ENCODE results near the gene TMEM267. TPM values are rescaled to one million over a fixed set of nuclear protein-coding genes. Genes with fewer than 3 reads are reported as not detected.

The TMEM267 gene
- total and polyA plus RNA-seq, 2 of the 4 experiments (the other 2 are of a cell fraction) = 9.2 to 12.0 TPM

DNA sequence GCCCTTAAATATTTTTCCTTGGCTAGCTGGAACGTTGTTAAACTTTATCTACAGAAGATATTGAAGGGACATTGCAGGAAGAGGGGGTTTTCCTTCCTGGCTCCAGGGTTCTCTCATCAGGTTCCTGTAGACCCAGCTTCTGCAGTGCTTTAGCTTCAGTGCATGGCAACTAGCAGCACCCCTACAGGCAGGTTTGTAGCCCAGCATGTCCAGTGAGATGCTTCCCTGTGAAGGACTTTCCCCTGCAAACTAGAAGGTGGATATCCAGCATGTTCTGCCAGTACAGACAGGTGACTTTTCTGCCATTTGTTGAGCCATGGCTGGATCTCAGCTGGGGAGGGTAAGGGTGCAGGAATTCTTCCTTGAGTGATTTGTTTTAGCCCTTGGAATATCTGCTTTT lies 81.8 kb downstream of the TMEM267 start:
- in situ Hi-C loops (cut with MboI; ENCODE audit: low sequenced_read_pairs) (no loop called here), intact Hi-C loops (cut with micrococcal nuclease) (loop anchor here (5.0 kb wide), 1 partner anchor 1370 kb away; no protein-coding TSS in a partner anchor), dilution Hi-C loops (cut with HindIII; ENCODE audit: low sequenced_read_pairs, unreplicated experiment) (no loop called here)
- Histone ChIP-seq H4K8ac (ENCODE audit: low read depth in 2 of 2, low read length in 2 of 2) (no peak overlapping the region), H3K56ac (ENCODE audit: extremely low read depth, insufficient read depth, low read length) (no peak overlapping the region), H3K27ac (ENCODE audit: insufficient read depth, low read length) (no peak overlapping the region), H2AK5ac (ENCODE audit: low read depth, low read length) (no peak overlapping the region), H3K36me3 (ENCODE audit: control insufficient read depth, insufficient read depth, low read length) (no peaks in the 10 kb centered on the region), H2AK9ac (replicated peaks; ENCODE audit: low read depth, low read length, poor library complexity) (no peak overlapping the region), H3K9me1 (ENCODE audit: insufficient read depth, low read length) (no peaks in the 10 kb centered on the region), H4K91ac (ENCODE audit: insufficient read depth, low read depth, low read length) (no peak overlapping the region), H3K4me3 (ENCODE audit: insufficient read depth, low read depth, low read length) (no peak overlapping the region), H3K9me3 (ENCODE audit: control insufficient read depth, insufficient read depth, low read length) (no peaks in the 10 kb centered on the region), H4K5ac (ENCODE audit: low read depth, low read length) (no peak overlapping the region), H2BK20ac (ENCODE audit: low read depth, low read length) (no peak overlapping the region), H3K79me1 (ENCODE audit: low read depth in 1 of 2, low read length in 2 of 2) (no peaks in the 10 kb centered on the region), H4K20me1 (ENCODE audit: insufficient read depth, low read length) (no peaks in the 10 kb centered on the region), H3K4me1 (ENCODE audit: control insufficient read depth, insufficient read depth, low read length) (no peaks in the 10 kb centered on the region), H2BK5ac (ENCODE audit: low read depth, low read length, poor library complexity, severe bottlenecking) (no peak overlapping the region), H2AFZ (replicated peaks; ENCODE audit: low read length, poor library complexity) (no peak overlapping the region), H3K14ac (replicated peaks; ENCODE audit: low read depth, low read length) (no peak overlapping the region), H3K27me3 (ENCODE audit: control insufficient read depth, insufficient read depth, low read length) (peaks cover 8% of the 10 kb centered on the region), H3K23ac (ENCODE audit: low read depth, low read length) (no peak overlapping the region), H3K18ac (ENCODE audit: low read depth, low read length) (no peak overlapping the region), H3K9ac (ENCODE audit: low read depth, low read length) (no peak overlapping the region), H3K4ac (ENCODE audit: low read depth, low read length) (no peak overlapping the region), H3K4me2 (ENCODE audit: low read depth, low read length) (no peak overlapping the region), H2BK120ac (ENCODE audit: low read depth, low read length) (no peak overlapping the region), H2BK15ac (ENCODE audit: low read depth, low read length) (no peak overlapping the region)
- ATAC-seq (ENCODE audit: low read depth) = peak; percentile 56; the same call in 1 of the 2 replicates
- no peak for TF ChIP-seq RAD21 (IDR thresholded peaks at IDR 0.05; ENCODE audit: low read length)
- TF ChIP-seq NFE2L2 (IDR thresholded peaks at IDR 0.05; ENCODE audit: low read depth, low read length) = no peak
- TF ChIP-seq BHLHE40 (IDR thresholded peaks at IDR 0.05; ENCODE audit: low read depth, low read length) = no peak
- no peak for TF ChIP-seq MAFK (IDR thresholded peaks at IDR 0.05; ENCODE audit: low read depth, low read length)
- TF ChIP-seq, protein P1, sequence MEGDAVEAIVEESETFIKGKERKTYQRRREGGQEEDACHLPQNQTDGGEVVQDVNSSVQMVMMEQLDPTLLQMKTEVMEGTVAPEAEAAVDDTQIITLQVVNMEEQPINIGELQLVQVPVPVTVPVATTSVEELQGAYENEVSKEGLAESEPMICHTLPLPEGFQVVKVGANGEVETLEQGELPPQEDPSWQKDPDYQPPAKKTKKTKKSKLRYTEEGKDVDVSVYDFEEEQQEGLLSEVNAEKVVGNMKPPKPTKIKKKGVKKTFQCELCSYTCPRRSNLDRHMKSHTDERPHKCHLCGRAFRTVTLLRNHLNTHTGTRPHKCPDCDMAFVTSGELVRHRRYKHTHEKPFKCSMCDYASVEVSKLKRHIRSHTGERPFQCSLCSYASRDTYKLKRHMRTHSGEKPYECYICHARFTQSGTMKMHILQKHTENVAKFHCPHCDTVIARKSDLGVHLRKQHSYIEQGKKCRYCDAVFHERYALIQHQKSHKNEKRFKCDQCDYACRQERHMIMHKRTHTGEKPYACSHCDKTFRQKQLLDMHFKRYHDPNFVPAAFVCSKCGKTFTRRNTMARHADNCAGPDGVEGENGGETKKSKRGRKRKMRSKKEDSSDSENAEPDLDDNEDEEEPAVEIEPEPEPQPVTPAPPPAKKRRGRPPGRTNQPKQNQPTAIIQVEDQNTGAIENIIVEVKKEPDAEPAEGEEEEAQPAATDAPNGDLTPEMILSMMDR (conservative IDR thresholded peaks at IDR 0.05; ENCODE audit: low read depth, low read length) = 0 out of 2 replicates have a peak, but pooled peaks have one; percentile 17
- TF ChIP-seq, protein P2, sequence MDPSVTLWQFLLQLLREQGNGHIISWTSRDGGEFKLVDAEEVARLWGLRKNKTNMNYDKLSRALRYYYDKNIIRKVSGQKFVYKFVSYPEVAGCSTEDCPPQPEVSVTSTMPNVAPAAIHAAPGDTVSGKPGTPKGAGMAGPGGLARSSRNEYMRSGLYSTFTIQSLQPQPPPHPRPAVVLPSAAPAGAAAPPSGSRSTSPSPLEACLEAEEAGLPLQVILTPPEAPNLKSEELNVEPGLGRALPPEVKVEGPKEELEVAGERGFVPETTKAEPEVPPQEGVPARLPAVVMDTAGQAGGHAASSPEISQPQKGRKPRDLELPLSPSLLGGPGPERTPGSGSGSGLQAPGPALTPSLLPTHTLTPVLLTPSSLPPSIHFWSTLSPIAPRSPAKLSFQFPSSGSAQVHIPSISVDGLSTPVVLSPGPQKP (IDR thresholded peaks at IDR 0.05; ENCODE audit: borderline replicate concordance, low read depth, low read length) = no peak
- no peak for TF ChIP-seq RFX5 (IDR thresholded peaks at IDR 0.05; ENCODE audit: low read depth, low read length)
- TF ChIP-seq RCOR1 (IDR thresholded peaks at IDR 0.05; ENCODE audit: insufficient replicate concordance, low read length) = no peak
- no TSS peak for BruUV-seq (replicated peaks)
- DNase-seq = peak; percentile 13
- no CpG with 5 or more reads among the region's 1 CpG for WGBS, 2 experiments (ENCODE audit: extremely low coverage in 2 of 2, insufficient read length in 1 of 2)
- ChIA-PET CTCF (interaction anchor here (0.9 kb wide), 2 partner anchors 10 to 12 kb away, joined by 3 to 6 read pairs; partner anchors contain the start of gene CCL28), POLR2A (ENCODE audit: unreplicated experiment) (no interaction called here)

All from IMR-90 (cell line).